GM19023 (cell line): Measurements from ENCODE around the gene PNO1.
"Not testable (repeated sequence)": the region's sequence is repeated elsewhere in the genome, so short reads cannot be mapped to it uniquely, and the experiment has no call there.

Experiments
- ATAC-seq: cut with Tn5 transposase; IDR thresholded peaks from one replicate; pipeline ENCODE4 v1.9.1; 2021; ENCODE audit warnings: mild to moderate bottlenecking, moderate library complexity; ENCODE audit not compliant: unreplicated experiment

The PNO1 gene

DNA sequence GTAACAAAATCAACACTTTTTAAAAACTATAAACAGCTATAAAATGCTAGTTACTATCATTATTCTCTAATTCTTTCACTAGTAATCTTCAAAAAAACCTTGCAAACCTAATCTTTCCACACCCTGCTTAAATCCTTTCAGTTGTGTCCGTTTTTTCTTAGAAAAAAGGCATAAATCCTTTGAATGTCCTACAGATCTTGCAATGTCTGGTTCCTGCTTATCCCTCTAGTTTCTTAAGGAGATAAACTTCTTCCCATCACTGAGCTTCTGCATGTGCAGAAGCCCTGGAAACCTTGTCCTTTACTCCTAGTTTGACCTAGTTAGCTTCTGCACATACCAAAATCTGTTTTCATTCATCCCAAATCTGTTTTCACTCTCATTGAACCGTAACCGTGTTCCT, 1.3 kb upstream of the PNO1 start:
- no peak for ATAC-seq

DNA sequence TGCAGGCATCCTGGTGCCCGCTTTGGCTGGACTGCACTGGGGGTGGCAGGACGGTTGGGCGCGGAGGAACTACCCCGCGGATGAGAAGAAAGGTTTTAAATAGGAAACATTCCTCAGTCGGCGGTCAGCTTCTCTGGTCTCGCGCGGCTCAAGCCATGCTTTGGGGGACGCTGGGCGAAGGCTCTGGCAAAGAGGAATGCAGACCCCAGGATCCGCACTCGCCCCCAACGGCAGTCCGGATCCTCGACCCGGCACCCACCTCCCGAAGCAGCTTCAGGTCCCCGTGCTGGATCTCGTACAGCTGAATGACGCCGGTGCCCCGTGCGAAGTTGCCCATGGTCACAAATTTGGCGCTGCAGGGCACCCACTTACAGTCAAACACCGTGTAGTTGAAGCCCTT, 686 bp upstream of the PNO1 start:
- peak; percentile 22 for ATAC-seq

GRCh38 chr2:68158134-68158447, 403 bp downstream of the PNO1 start:
- ATAC-seq = no peak

GRCh38 chr2:68163641-68164040, 6.0 kb downstream of the PNO1 start:
- no peak for ATAC-seq

DNA sequence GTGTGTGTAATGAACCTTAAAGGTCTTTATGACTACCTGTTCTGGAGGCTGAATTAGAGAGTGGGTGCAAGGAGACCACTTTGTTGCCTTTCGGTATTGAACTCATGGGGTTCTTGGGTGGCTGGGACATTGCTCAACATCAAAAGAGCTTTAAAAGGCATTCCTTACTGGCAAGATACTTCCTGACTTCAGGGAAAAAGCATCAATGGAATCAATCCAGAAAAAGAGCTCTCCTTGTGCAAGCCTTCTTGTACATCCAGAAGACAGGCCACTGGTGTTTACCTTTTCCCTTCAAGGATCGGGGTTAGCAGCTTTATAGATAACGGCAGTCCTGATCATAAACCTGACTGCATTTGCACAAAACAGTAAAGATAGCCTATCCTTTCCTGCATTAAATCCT, 9.5 kb downstream of the PNO1 start:
- no peak for ATAC-seq

GRCh38 chr2:68169308-68169707, 11.6 kb downstream of the PNO1 start:
- ATAC-seq = no peak

DNA sequence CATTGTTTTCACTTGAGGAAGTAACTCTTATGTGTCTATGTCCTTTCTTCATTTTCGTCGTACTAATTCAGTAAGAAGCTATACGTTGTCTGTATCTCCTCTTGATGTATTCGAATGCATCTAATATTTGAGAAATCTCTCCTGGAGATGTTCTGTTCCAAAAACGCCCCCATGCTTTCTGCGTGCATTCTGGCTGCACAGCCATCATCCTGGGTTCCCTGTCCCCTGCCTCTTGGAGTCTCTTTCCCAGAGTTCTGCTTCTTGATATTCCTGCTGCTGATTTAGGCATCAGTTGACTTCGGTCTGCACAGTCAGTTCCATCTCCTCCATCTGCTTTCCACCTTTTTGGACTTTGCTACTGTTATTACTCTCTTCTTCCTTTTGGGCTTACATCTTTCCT, 13.5 kb downstream of the PNO1 start:
- no peak for ATAC-seq

GRCh38 chr2:68171684-68172083, 14.0 kb downstream of the PNO1 start:
- ATAC-seq = no peak

DNA sequence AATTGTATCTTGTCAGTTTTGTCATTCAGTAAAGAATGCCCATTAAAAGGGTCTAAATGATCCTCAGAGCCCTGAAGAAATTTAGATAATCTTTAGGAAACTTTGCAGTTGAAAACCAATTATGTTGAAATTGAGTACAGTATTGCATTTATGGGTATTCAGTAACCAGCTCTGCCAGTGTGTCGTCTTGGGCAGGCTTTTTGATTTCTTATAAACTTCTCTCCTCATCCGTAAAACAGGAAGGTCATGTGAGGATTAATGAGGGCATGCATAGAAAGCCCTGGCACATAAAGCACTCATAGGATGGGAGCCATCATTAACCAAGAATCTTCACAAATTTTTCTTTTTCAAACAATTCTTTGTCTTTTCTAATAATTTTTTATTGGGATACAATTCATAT, 14.8 kb downstream of the PNO1 start:
- ATAC-seq = no peak

GRCh38 chr2:68172990-68173700, 15.5 kb downstream of the PNO1 start:
- no peak for ATAC-seq

DNA sequence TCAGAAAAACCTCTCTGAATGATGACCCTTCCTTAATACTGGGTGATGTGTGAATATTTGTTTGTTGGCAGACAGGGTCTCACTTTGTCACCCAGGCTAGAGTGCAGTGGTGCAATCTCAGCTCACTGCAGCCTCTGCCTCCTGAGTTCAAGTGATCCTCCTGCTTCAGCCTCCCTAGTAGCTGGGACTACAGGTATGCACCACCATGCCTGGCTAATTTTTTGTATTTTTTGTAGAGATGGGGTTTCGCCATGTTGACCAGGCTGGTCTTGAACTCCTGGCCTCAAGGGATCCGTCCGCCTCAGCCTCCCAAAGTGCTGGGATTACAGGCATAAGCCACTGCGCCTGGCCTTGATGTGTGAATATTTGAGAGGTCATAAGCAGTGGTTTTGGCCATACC, 17.5 kb downstream of the PNO1 start:
- ATAC-seq = not testable (repeated sequence)

- no peak for ATAC-seq
Observed at GRCh38 chr2:68176657-68177056, 19.0 kb downstream of the PNO1 start.

- ATAC-seq = no peak
Observed at GRCh38 chr2:68177541-68177940, 19.9 kb downstream of the PNO1 start.

DNA sequence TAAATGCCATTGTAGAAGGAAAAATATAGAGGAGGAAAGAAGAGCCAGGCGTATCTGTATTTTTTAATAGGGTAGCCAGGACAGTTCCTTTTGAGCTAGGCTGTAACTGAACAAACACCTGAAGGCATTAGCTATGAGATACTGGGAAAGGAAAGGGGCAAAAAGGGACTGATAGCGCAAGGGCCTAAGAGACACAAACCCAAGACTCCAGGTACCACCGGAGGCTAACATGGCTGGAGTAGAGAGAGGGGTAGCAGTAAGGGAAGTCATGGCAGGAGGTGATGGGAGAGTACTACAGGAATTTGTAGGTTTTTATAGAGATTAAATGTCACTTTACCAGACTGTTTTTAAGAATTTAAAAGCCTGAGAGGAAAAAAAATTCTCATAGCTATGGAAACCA, 20.7 kb downstream of the PNO1 start:
- no peak for ATAC-seq

DNA sequence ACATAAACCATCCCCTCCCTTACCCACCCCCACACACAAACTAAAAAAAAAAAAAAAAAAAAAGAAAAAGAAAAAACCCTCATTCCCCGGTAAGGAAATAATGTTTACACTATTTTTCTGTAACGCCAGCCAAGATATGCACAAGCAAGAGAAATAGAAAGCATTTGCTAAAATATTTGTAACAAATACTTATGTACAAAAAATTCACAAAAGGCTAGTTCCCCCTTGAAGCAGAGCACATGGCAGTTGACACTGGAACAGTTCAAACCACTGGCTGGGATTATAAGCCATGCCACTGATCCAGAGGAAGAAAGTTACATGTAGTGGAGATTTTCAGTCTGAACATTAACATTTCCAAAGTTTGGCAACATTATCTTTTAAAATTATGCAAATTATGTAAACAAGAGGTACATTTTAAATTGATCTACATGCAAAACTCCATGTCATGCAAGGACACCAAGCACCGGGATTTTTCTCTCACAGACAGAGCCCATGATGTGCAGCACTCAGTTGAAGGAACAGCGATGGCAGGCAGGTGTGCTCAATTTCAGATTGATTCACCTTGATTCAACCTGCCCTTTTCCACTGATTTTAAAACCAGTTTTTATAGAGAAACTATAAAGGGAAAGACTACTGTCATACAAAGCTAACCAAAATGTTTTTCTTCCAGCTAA, 21.4 kb downstream of the PNO1 start:
- ATAC-seq = no peak

- no peak for ATAC-seq
Observed at GRCh38 chr2:68182902-68183301, 25.2 kb downstream of the PNO1 start.

- no peak for ATAC-seq
Observed at GRCh38 chr2:68185541-68186164, 28.0 kb downstream of the PNO1 start.

DNA sequence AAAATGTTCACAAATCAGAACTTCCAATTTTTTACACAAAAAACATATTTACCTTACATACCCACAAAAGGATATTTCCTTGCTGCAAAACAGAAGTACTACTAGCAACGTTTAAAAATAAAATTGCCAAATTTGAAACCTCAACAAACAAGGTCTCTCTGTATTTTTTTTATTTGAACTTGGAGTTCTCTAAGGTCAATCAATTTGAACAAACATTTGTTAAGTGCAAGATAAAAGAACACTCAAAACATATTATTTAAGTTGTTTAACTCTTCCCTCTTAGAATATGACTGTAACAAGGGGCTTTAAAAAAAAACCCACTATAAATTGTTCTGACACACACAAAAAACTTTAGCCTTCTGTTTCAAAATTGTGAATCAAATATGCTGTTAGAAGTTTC, 29.6 kb downstream of the PNO1 start:
- no peak for ATAC-seq

- no peak for ATAC-seq
Observed at GRCh38 chr2:68188831-68189230, 31.1 kb downstream of the PNO1 start.

- ATAC-seq = no peak
Observed at GRCh38 chr2:68189991-68190784, 32.5 kb downstream of the PNO1 start.

GRCh38 chr2:68190991-68191731, 33.5 kb downstream of the PNO1 start:
- ATAC-seq = no peak
